GM11168 (cell line): ENCODE results near the gene TRIM31.

Source experiments
- in situ Hi-C: fragments of 300-500 bp; cut with MboI; formaldehyde crosslinking; loops from one replicate; pipeline ENCODE4 v1.12.0; 2022; ENCODE audit warnings: low sequenced_read_pairs; ENCODE audit not compliant: unreplicated experiment

The TRIM31 gene

DNA sequence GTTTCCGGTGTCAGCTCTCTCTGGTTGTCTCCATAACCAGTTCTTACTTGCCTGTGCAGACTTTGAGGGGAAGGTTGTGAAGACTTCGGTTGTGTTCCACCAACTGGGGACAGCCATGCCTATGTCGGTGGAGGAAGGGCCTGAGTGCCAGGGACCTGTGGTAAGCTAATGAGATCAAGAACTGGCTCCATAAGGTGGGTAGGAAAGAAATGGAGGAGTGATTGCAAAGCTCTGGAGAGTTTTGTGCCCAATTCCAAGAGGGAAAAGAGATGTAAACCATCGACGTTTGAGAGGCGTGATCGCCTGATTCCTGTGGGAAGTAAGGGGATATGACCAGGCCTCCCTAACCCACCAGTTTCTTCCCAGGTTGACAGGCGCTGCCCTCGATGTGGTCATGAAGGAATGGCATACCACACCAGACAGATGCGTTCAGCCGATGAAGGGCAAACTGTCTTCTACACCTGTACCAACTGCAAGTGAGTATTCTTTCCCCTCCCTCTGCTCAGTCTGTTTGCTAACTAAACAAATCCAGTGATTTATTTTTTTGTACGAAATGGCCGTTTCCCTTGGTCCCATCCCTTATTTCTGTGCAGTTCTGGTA, 50.9 kb downstream of the TRIM31 start:
- in situ Hi-C loops, result no loop called here

GRCh38 chr6:30061092-30061857, 51.6 kb downstream of the TRIM31 start, which contains the start of gene POLR1H:
Gene POLR1H, plus strand, starts transcription at chr6:30061265. Its CDS starts 260 bp downstream, at chr6:30061525.
- in situ Hi-C loops, result no loop called here

- in situ Hi-C loops, result no loop called here
Observed at GRCh38 chr6:30060606-30061091, 52.2 kb downstream of the TRIM31 start.

- in situ Hi-C loops, result no loop called here
Observed at GRCh38 chr6:30055513-30055912, 57.4 kb downstream of the TRIM31 start.

DNA sequence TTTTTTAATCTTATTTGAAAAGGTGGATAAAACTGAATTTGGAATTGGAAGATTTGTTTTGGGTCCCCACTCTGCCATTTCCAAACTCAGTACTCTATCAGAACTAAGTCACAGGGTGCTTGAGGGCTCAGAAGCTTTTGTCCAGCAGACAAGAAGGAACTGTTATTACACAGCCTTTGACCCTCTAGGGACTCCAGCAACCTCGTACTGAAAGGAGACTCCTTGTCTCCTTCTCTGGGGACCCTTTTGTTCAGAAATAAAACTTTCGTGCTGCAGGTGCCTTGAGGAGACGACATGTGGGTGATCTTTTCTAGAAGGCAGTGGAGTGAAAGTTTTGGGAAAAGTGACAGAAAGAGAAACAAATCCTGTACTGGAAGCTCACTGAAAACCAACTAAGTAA, 59.2 kb downstream of the TRIM31 start:
- in situ Hi-C loops, result no loop called here
